Neural progenitor cell (in vitro differentiated cells): ENCODE data around the gene HES5.

Source experiments
- EZH2 ChIP-seq: fragments of 200-600 bp; sonication (generic); IDR thresholded peaks from 2 replicates; pipeline ENCODE4 v1.6.1; 2017; ENCODE audit warnings: antibody characterized with exemption, mild to moderate bottlenecking, moderate library complexity
- EZH2phosphoT487 ChIP-seq: fragments of 200-600 bp; sonication (generic); IDR thresholded peaks from 2 replicates; pipeline ENCODE4 v1.6.1; 2017; ENCODE audit warnings: antibody characterized with exemption
- TF ChIP-seq, protein P1 (sequence below): fragments of 200-600 bp; sonication (generic); IDR thresholded peaks from 2 replicates; pipeline ENCODE4 v1.5.1; 2017; ENCODE audit warnings: antibody characterized with exemption, mild to moderate bottlenecking

DNA sequence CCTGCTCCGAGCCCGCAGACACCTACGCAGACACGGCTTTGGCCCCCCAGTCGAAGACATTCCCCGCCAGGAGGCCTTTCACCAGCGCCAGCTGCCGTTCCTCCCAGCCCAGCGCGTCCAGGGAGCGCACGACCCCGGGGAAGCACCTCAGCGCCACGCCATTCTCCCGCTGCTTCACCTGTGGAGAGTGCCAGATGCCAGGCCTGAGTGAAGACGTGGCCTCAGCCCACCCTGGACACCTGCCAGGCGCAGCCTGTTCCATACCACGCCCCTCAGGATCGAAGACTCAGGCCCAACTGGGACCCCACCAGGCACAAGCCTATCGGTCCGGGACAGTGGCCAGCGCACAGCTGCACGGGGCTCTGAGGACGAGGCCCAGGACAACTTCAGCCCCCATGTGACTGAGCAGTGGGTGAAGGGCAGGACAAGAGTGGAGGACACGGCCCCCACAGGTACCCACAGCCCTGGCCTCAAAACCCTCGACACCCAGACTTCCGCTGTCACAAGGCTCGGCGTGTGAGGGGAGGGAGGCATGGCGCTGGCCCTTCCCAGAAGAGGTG lies 17.1 kb downstream of the HES5 start:
- TF ChIP-seq, protein P1, sequence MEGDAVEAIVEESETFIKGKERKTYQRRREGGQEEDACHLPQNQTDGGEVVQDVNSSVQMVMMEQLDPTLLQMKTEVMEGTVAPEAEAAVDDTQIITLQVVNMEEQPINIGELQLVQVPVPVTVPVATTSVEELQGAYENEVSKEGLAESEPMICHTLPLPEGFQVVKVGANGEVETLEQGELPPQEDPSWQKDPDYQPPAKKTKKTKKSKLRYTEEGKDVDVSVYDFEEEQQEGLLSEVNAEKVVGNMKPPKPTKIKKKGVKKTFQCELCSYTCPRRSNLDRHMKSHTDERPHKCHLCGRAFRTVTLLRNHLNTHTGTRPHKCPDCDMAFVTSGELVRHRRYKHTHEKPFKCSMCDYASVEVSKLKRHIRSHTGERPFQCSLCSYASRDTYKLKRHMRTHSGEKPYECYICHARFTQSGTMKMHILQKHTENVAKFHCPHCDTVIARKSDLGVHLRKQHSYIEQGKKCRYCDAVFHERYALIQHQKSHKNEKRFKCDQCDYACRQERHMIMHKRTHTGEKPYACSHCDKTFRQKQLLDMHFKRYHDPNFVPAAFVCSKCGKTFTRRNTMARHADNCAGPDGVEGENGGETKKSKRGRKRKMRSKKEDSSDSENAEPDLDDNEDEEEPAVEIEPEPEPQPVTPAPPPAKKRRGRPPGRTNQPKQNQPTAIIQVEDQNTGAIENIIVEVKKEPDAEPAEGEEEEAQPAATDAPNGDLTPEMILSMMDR: no peak
- no peak for TF ChIP-seq EZH2
- TF ChIP-seq EZH2phosphoT487: no peak
